Glutamatergic neuron (in vitro differentiated cells): Measurements from ENCODE around the gene SLC10A1. TPM values are rescaled to one million over a fixed set of nuclear protein-coding genes. Genes with fewer than 3 reads are reported as not detected.

ENCODE experiments used
- DNase-seq: peaks from one replicate; pipeline ENCODE4 v3.0.0; 2022
- H3K27ac Mint-ChIP-seq: one replicate; pipeline ENCODE4 v1.8.0; 2020; ENCODE audit warnings: mild to moderate bottlenecking, mixed read lengths, inconsistent platforms; ENCODE audit not compliant: unreplicated experiment
- H3K27me3 Mint-ChIP-seq: one replicate; pipeline ENCODE4 v1.8.0; 2020; ENCODE audit warnings: mild to moderate bottlenecking, moderate library complexity, mixed read lengths, inconsistent platforms; ENCODE audit not compliant: unreplicated experiment
- H3K36me3 Mint-ChIP-seq: one replicate; pipeline ENCODE4 v1.8.0; 2020; ENCODE audit warnings: mild to moderate bottlenecking, mixed read lengths, inconsistent platforms; ENCODE audit not compliant: unreplicated experiment
- H3K4me1 Mint-ChIP-seq: one replicate; pipeline ENCODE4 v1.8.0; 2020; ENCODE audit warnings: mild to moderate bottlenecking, low read depth, mixed read lengths, inconsistent platforms; ENCODE audit not compliant: unreplicated experiment
- H3K4me3 Mint-ChIP-seq: one replicate; pipeline ENCODE4 v1.8.0; 2020; ENCODE audit warnings: mild to moderate bottlenecking, mixed read lengths, inconsistent platforms; ENCODE audit not compliant: unreplicated experiment
- H3K9me3 Mint-ChIP-seq: one replicate; pipeline ENCODE4 v1.8.0; 2020; ENCODE audit warnings: mild to moderate bottlenecking, moderate library complexity, mixed read lengths, inconsistent platforms; ENCODE audit not compliant: unreplicated experiment
- CTCF ChIP-seq: fragments of 200-600 bp; sonication (generic); IDR thresholded peaks from one replicate; pipeline ENCODE4 v1.5.0; 2021; ENCODE audit not compliant: partially characterized antibody, unreplicated experiment
- total RNA-seq: library from RNA; stranded (reverse); fragmentation: NEBNext Ultra II Directional; extraction: Animal tissue kit (Norgen Biotek cat#: 25700); gene quantifications from one replicate; pipeline ENCODE4 v1.2.1, GENCODE V29; 2021; ENCODE audit not compliant: unreplicated experiment

Gene SLC10A1
- total RNA-seq, 1 donor from 2014 or later = not detected

DNA sequence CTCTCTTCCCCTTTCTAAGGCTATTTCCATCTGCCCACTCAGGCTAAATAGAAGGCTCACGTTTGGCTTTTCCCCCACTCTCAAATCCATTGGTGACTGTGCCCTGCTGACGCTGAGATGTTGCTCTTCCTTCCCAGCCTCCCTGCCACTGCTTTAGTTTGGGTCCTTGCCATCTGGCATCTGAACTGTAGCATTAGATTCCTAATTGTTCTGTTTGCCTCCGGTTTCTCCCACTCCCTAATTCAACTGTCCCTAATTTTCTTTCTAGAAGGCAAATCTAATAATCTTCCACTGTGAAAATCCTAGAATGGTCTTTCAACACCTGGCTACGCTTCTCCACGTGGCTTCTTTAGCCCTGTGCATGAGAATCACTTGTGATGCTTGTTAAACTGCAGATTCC, 44.6 kb upstream of the SLC10A1 start:
- Mint-ChIP-seq H3K36me3 (no peaks in the 10 kb centered on the region), H3K9me3 (no peaks in the 10 kb centered on the region), H3K4me1 (no peaks in the 10 kb centered on the region), H3K27me3 (no peaks in the 10 kb centered on the region), H3K4me3 (no peak overlapping the region), H3K27ac (no peak overlapping the region)
- no peak for TF ChIP-seq CTCF
- no peak for DNase-seq

- Mint-ChIP-seq H3K4me1 (no peaks in the 10 kb centered on the region), H3K4me3 (no peak overlapping the region), H3K36me3 (no peaks in the 10 kb centered on the region), H3K9me3 (no peaks in the 10 kb centered on the region), H3K27me3 (no peaks in the 10 kb centered on the region), H3K27ac (no peak overlapping the region)
- no peak for TF ChIP-seq CTCF
- DNase-seq = no peak
Measured at GRCh38 chr14:69839661-69840060, 42.6 kb upstream of the SLC10A1 start.

DNA sequence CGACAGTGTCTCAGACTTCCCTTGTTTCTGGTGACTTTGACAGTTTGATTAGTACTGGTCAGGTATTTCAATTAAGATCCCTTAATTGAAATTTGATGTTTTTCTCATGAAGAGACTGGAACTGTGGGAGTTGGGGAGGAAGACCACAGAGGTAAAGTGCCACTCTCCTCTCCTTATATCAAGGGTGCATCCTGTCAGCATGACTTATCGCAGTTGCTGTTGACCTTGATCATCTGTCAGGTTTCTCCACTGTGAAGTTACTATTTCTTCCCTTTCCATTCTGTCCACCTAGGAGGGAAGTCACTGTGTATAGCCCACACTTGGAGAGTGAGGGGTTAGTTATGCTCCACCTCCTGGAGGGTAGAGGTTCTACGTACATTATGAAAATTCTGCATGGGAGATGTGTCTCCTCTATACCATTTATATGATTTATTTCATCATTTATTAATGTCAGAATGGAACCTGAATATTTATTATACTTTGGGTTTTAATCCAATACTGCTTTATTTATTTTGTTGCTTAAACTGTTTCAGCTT, 41.9 kb upstream of the SLC10A1 start:
- Mint-ChIP-seq H3K4me1 (no peaks in the 10 kb centered on the region), H3K27ac (no peak overlapping the region), H3K9me3 (no peaks in the 10 kb centered on the region), H3K27me3 (no peaks in the 10 kb centered on the region), H3K36me3 (no peaks in the 10 kb centered on the region), H3K4me3 (no peak overlapping the region)
- TF ChIP-seq CTCF = no peak
- DNase-seq = no peak

DNA sequence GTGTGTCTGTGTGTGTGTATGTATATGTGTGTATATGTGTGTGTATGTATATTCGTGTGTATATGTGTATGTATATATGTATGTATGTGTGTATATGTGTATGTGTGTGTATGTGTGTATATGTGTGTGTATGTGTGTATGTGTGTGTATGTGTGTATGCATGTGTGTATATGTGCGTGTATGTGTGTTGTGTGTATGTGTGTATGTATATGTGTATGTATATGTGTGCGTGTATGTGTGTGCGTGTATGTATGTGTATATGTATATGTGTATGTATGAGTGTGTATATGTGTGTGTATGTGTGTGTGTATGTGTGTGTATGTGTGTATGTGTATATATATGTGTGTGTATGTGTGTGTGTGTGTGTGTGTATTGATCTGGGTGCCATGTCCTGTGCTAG, 31.8 kb upstream of the SLC10A1 start:
- Mint-ChIP-seq H3K27me3 (peaks cover 1% of the 10 kb centered on the region), H3K4me1 (no peaks in the 10 kb centered on the region)

DNA sequence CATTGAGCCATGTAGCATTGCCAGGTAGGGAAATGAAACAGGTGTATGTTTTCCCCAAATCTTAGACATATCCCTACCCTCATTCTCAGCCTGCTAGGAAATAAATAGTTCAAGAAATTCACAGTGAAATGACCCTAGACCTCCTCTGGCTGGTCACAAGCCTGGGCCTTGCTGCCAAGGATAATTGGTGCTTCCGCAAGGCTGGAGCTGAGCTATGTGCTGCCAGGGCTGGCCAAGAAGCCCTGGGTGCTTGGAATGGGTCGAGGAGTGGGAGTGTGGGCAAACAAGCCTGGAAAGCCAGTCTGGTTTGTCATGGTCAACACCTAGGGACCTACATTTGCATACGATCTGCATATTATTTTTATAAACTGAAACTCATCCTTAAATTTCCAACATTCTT, 31.3 kb upstream of the SLC10A1 start:
- TF ChIP-seq CTCF = no peak
- Mint-ChIP-seq H3K4me1 (no peaks in the 10 kb centered on the region), H3K36me3 (no peaks in the 10 kb centered on the region), H3K27me3 (peaks cover 1% of the 10 kb centered on the region), H3K9me3 (no peaks in the 10 kb centered on the region), H3K27ac (no peak overlapping the region), H3K4me3 (no peak overlapping the region)
- no peak for DNase-seq

More for the DNA sequence above, 31.8 kb upstream of the SLC10A1 start:
- H3K4me3 Mint-ChIP-seq = no peak overlapping the region
- DNase-seq = no peak
- H3K27ac Mint-ChIP-seq = no peak overlapping the region
- no peaks in the 10 kb centered on the region for H3K36me3 Mint-ChIP-seq
- H3K9me3 Mint-ChIP-seq = no peaks in the 10 kb centered on the region
- TF ChIP-seq CTCF = no peak
